ENCODE data around the gene COX18.

The COX18 gene, protein sequence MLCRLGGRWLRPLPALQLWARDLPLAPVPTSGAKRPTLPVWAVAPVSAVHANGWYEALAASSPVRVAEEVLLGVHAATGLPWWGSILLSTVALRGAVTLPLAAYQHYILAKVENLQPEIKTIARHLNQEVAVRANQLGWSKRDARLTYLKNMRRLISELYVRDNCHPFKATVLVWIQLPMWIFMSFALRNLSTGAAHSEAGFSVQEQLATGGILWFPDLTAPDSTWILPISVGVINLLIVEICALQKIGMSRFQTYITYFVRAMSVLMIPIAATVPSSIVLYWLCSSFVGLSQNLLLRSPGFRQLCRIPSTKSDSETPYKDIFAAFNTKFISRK

GRCh38 chr4:73069338-73070073 is at the start of gene COX18:
Gene COX18, minus strand, starts transcription at chr4:73069716. Its CDS starts 67 bp downstream, at chr4:73069649.
- TF ChIP-seq EZH2 (IDR thresholded peaks at IDR 0.05) (no peak), POLR2AphosphoS5 (IDR thresholded peaks at IDR 0.05; ENCODE audit: borderline replicate concordance, low read depth, low read length) (peak; percentile 98), FOXP2 (optimal IDR thresholded peaks at IDR 0.05; ENCODE audit: control extremely low read depth, extremely low read length, insufficient read depth) (no peak)
- Histone ChIP-seq H3K4me3 (peak within 1 kb of the TSS; percentile 85), H3K27ac (peak within 1 kb of the TSS; percentile 97), H3K9me3 (ENCODE audit: low read depth, low read length) (no peaks in the 10 kb centered on the region), H3K9ac (ENCODE audit: insufficient read length) (peak within 1 kb of the TSS; percentile 88), H3K36me3 (ENCODE audit: insufficient read depth, low read length) (peaks cover 30% of the 10 kb centered on the region)
- DNase-seq (ENCODE audit: low read depth, low spot score), result peak; percentile 81

DNA sequence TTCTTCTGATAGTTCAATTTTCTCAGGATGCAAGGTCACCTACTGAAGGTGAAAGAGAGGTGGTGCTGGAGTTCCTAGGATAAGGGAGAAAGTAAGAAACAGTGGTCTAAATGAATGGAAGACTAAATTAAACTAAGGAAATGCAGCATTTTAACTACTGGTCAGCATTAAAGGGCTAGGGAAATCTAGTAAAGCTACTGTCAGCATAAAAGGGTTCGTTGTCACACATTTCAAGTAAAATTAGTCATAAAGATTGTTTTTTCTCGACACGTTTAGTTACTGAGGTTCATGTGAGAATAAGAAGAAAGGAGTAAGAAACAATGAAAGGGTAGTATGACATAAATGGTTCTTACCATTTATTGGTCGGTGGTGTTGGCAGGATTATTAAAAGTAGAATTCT is 40.0 kb upstream of the COX18 start:
- Histone ChIP-seq H3K9me3 (ENCODE audit: low read depth, low read length) (no peaks in the 10 kb centered on the region), H3K36me3 (ENCODE audit: insufficient read depth, low read length) (peaks cover 81% of the 10 kb centered on the region), H3K4me3 (no peak overlapping the region), H3K27ac (no peak overlapping the region), H3K9ac (ENCODE audit: insufficient read length) (no peak overlapping the region)
- no peak for TF ChIP-seq EZH2 (IDR thresholded peaks at IDR 0.05)
- no peak for TF ChIP-seq POLR2AphosphoS5 (IDR thresholded peaks at IDR 0.05; ENCODE audit: borderline replicate concordance, low read depth, low read length)
- TF ChIP-seq FOXP2 (optimal IDR thresholded peaks at IDR 0.05; ENCODE audit: control extremely low read depth, extremely low read length, insufficient read depth), result no peak
- no peak for DNase-seq (ENCODE audit: low read depth, low spot score)

DNA sequence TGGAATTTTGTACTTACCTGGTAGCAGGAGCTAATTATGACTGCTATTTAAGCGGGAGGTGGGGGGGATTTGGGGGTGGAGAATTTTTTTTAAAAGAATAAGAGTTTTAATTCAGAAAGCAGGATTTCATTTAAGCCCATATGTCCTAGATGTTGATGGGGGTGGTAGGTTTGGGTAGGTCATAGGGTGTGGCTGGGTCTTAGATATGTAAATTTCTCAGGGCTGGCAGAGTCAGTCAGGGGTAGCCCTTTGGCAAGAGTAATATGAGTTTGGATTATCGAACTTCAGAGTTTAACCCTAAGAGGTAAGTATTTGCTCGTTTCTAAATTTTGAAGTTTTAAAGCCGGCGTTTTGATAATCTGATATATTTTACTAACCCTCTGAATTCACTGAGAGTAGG is 35.2 kb upstream of the COX18 start:
- TF ChIP-seq POLR2AphosphoS5 (IDR thresholded peaks at IDR 0.05; ENCODE audit: borderline replicate concordance, low read depth, low read length), result no peak
- no peak for TF ChIP-seq FOXP2 (optimal IDR thresholded peaks at IDR 0.05; ENCODE audit: control extremely low read depth, extremely low read length, insufficient read depth)
- no peak for TF ChIP-seq EZH2 (IDR thresholded peaks at IDR 0.05)
- Histone ChIP-seq H3K9ac (ENCODE audit: insufficient read length) (no peak overlapping the region), H3K27ac (no peak overlapping the region), H3K9me3 (ENCODE audit: low read depth, low read length) (no peaks in the 10 kb centered on the region), H3K36me3 (ENCODE audit: insufficient read depth, low read length) (peaks cover 85% of the 10 kb centered on the region), H3K4me3 (no peak overlapping the region)
- no peak for DNase-seq (ENCODE audit: low read depth, low spot score)

- Histone ChIP-seq H3K9ac (ENCODE audit: insufficient read length) (no peak overlapping the region), H3K27ac (no peak overlapping the region), H3K4me3 (no peak overlapping the region), H3K9me3 (ENCODE audit: low read depth, low read length) (no peaks in the 10 kb centered on the region), H3K36me3 (ENCODE audit: insufficient read depth, low read length) (peaks cover 85% of the 10 kb centered on the region)
- DNase-seq (ENCODE audit: low read depth, low spot score), result no peak
- TF ChIP-seq FOXP2 (optimal IDR thresholded peaks at IDR 0.05; ENCODE audit: control extremely low read depth, extremely low read length, insufficient read depth), result no peak
- TF ChIP-seq EZH2 (IDR thresholded peaks at IDR 0.05), result no peak
- TF ChIP-seq POLR2AphosphoS5 (IDR thresholded peaks at IDR 0.05; ENCODE audit: borderline replicate concordance, low read depth, low read length), result no peak
Observed at GRCh38 chr4:73103799-73104503, 34.4 kb upstream of the COX18 start.

DNA sequence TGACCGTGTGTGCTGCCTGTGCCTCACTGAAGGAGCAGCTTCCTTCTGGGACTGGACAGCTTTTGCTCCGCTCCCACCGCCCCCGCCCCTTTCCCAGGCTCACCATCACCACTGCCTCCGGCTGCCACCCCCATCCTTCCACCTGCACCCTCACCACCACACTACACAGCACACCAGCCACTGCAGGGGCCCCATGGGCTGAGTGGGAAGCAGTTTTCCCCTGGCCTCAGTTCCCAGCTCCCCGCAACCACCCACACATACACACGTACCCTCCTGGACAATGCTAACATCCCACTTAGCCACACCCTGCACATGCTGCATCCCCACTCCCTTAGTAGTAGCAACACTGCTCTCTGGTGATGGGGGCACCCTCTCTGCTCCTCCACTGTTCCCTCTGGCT is 29.6 kb upstream of the COX18 start:
- DNase-seq (ENCODE audit: low read depth, low spot score), result no peak
- Histone ChIP-seq H3K9ac (ENCODE audit: insufficient read length) (no peak overlapping the region), H3K27ac (no peak overlapping the region), H3K36me3 (ENCODE audit: insufficient read depth, low read length) (peaks cover 91% of the 10 kb centered on the region), H3K4me3 (no peak overlapping the region), H3K9me3 (ENCODE audit: low read depth, low read length) (no peaks in the 10 kb centered on the region)
- TF ChIP-seq POLR2AphosphoS5 (IDR thresholded peaks at IDR 0.05; ENCODE audit: borderline replicate concordance, low read depth, low read length) (no peak), FOXP2 (optimal IDR thresholded peaks at IDR 0.05; ENCODE audit: control extremely low read depth, extremely low read length, insufficient read depth) (no peak), EZH2 (IDR thresholded peaks at IDR 0.05) (no peak)

GRCh38 chr4:73098713-73099112 is 29.2 kb upstream of the COX18 start:
- Histone ChIP-seq H3K36me3 (ENCODE audit: insufficient read depth, low read length) (peaks cover 92% of the 10 kb centered on the region), H3K4me3 (no peak overlapping the region), H3K9me3 (ENCODE audit: low read depth, low read length) (no peaks in the 10 kb centered on the region), H3K9ac (ENCODE audit: insufficient read length) (no peak overlapping the region), H3K27ac (no peak overlapping the region)
- TF ChIP-seq FOXP2 (optimal IDR thresholded peaks at IDR 0.05; ENCODE audit: control extremely low read depth, extremely low read length, insufficient read depth) (no peak), EZH2 (IDR thresholded peaks at IDR 0.05) (no peak), POLR2AphosphoS5 (IDR thresholded peaks at IDR 0.05; ENCODE audit: borderline replicate concordance, low read depth, low read length) (no peak)
- no peak for DNase-seq (ENCODE audit: low read depth, low spot score)

- Histone ChIP-seq H3K9ac (ENCODE audit: insufficient read length) (no peak overlapping the region), H3K4me3 (no peak overlapping the region), H3K36me3 (ENCODE audit: insufficient read depth, low read length) (peaks cover 92% of the 10 kb centered on the region), H3K9me3 (ENCODE audit: low read depth, low read length) (no peaks in the 10 kb centered on the region), H3K27ac (peak overlapping the region; percentile 36; the same call in 1 of the 2 replicates)
- TF ChIP-seq EZH2 (IDR thresholded peaks at IDR 0.05) (no peak), POLR2AphosphoS5 (IDR thresholded peaks at IDR 0.05; ENCODE audit: borderline replicate concordance, low read depth, low read length) (no peak), FOXP2 (optimal IDR thresholded peaks at IDR 0.05; ENCODE audit: control extremely low read depth, extremely low read length, insufficient read depth) (no peak)
- no peak for DNase-seq (ENCODE audit: low read depth, low spot score)
Observed at GRCh38 chr4:73098016-73098415, 28.5 kb upstream of the COX18 start.

DNA sequence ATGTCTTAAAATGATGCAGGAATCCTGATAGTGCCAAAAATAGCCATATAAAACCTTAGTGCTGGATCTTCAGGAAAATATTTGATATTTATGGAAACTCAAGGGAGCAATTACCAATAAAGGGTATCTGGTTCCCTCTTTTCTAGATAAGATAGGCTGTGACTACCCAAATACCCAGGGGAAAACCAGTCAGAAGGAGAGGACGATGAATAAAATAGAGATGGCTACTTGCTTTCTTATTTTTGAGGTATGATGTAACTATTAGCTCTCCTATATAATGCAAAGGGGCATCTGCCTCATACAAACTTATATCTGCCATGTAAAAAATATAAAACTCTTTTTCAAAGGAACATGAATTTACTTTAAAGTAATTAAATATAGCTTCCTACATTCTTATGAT is 23.4 kb upstream of the COX18 start:
- DNase-seq (ENCODE audit: low read depth, low spot score), result no peak
- Histone ChIP-seq H3K36me3 (ENCODE audit: insufficient read depth, low read length) (peaks cover 78% of the 10 kb centered on the region), H3K4me3 (no peak overlapping the region)

More for the DNA sequence above, 23.4 kb upstream of the COX18 start:
- no peak for TF ChIP-seq FOXP2 (optimal IDR thresholded peaks at IDR 0.05; ENCODE audit: control extremely low read depth, extremely low read length, insufficient read depth)
- no peak for TF ChIP-seq POLR2AphosphoS5 (IDR thresholded peaks at IDR 0.05; ENCODE audit: borderline replicate concordance, low read depth, low read length)
- TF ChIP-seq EZH2 (IDR thresholded peaks at IDR 0.05), result no peak
- Histone ChIP-seq H3K9me3 (ENCODE audit: low read depth, low read length) (no peaks in the 10 kb centered on the region), H3K9ac (ENCODE audit: insufficient read length) (no peak overlapping the region), H3K27ac (no peak overlapping the region)

All from SK-N-MC (cell line).